Nephron progenitor cell (in vitro differentiated cells): ENCODE measurements around the gene MCM5.
A peak's percentile ranks its signal among the peaks of the same experiment; 100 is the strongest.

Experiments
- DNase-seq: peaks from one replicate; pipeline ENCODE4 v3.0.0; 2021
- H3K27ac Mint-ChIP-seq: 2 replicates; pipeline ENCODE4 v1.8.0; 2021; ENCODE audit warnings: mild to moderate bottlenecking, moderate library complexity, mixed read lengths
- H3K27me3 Mint-ChIP-seq: 2 replicates; pipeline ENCODE4 v1.8.0; 2021; ENCODE audit warnings: mild to moderate bottlenecking, low read depth, mixed read lengths; ENCODE audit not compliant: poor library complexity
- H3K36me3 Mint-ChIP-seq: 2 replicates; pipeline ENCODE4 v1.8.0; 2021; ENCODE audit warnings: low read depth, mixed read lengths
- H3K4me1 Mint-ChIP-seq: 2 replicates; pipeline ENCODE4 v1.8.0; 2021; ENCODE audit warnings: mixed read lengths
- H3K4me3 Mint-ChIP-seq: 2 replicates; pipeline ENCODE4 v1.8.0; 2021; ENCODE audit warnings: mild to moderate bottlenecking, moderate library complexity, mixed read lengths
- H3K9me3 Mint-ChIP-seq: 2 replicates; pipeline ENCODE4 v1.8.0; 2021; ENCODE audit warnings: mild to moderate bottlenecking, moderate library complexity, mixed read lengths
- TF ChIP-seq, protein P1 (sequence below): fragments of 200-600 bp; sonication (generic); IDR thresholded peaks from 2 replicates; pipeline ENCODE4 v1.5.0; 2021; ENCODE audit warnings: antibody characterized with exemption

The MCM5 gene

DNA sequence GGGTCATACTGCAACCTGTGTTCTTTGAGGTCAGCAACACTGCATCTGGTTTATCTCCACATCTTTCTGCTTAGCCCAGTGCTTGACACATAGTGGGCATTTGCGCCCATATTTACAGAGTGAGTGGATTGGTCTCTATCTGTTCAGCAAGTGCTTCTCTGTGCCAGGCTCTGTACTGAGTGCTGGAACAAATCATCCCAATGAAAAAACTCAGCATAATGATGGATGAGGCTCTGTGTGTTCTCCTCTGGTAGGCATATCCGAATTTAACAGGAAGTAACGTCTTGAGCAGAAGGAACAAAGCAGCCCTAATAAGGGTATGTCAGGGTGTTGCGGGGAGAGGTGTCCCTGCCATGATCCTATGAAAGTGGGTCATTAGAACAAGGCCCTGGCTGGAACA is 46.0 kb downstream of the MCM5 start:
- H3K9me3 Mint-ChIP-seq, result no peaks in the 10 kb centered on the region
- peaks cover 6% of the 10 kb centered on the region for H3K27me3 Mint-ChIP-seq
- H3K27ac Mint-ChIP-seq, result peak overlapping the region; percentile 73
- H3K4me1 Mint-ChIP-seq, result peaks cover 61% of the 10 kb centered on the region
- peaks cover 20% of the 10 kb centered on the region for H3K36me3 Mint-ChIP-seq
- no peak overlapping the region for H3K4me3 Mint-ChIP-seq
- TF ChIP-seq, protein P1, sequence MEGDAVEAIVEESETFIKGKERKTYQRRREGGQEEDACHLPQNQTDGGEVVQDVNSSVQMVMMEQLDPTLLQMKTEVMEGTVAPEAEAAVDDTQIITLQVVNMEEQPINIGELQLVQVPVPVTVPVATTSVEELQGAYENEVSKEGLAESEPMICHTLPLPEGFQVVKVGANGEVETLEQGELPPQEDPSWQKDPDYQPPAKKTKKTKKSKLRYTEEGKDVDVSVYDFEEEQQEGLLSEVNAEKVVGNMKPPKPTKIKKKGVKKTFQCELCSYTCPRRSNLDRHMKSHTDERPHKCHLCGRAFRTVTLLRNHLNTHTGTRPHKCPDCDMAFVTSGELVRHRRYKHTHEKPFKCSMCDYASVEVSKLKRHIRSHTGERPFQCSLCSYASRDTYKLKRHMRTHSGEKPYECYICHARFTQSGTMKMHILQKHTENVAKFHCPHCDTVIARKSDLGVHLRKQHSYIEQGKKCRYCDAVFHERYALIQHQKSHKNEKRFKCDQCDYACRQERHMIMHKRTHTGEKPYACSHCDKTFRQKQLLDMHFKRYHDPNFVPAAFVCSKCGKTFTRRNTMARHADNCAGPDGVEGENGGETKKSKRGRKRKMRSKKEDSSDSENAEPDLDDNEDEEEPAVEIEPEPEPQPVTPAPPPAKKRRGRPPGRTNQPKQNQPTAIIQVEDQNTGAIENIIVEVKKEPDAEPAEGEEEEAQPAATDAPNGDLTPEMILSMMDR, result no peak
- DNase-seq, result no peak

DNA sequence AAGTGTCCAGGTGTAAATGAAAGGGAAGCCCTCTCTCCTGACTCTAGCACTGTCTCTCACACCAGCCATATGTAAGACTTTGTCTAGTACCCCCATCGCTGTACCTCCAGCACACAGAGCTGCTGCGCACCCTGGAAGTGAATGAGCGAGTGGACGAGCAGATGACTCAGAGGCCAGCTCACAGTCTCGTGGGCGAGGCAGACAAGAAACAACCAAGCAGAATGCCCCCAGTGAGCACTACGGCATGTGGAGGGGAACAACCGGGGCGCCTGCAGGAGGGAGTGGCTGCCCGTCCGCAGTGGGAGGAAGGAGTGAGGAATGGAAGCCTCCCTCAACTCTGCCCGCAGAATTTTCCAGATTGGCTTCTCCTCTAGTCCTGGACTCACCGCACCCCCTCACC is 46.4 kb downstream of the MCM5 start:
- Mint-ChIP-seq H3K36me3 (peaks cover 22% of the 10 kb centered on the region), H3K27me3 (peaks cover 6% of the 10 kb centered on the region), H3K27ac (peak overlapping the region; percentile 73), H3K4me3 (no peak overlapping the region), H3K9me3 (no peaks in the 10 kb centered on the region), H3K4me1 (peaks cover 61% of the 10 kb centered on the region)
- TF ChIP-seq, protein P1, result no peak
- no peak for DNase-seq

DNA sequence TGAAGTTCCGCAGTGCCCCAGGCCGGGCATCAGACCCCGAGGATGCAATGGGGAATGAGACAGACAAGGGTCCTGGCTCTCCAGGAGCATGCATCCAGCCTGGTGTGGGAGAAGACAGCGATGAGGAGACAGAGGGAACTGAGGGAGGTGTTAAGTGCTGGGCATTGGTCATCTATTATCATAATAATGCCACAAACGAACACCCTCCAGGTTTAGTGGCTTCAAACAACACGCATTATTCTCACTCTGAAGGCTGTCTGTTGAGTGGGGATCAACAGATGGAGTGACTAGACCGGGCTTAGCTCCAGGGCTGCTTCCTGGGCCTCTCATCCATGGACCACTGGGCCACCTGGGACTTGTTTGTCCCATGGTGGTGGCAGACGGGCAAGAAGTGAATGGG is 48.6 kb downstream of the MCM5 start:
- H3K4me1 Mint-ChIP-seq, result peaks cover 64% of the 10 kb centered on the region
- no peak for DNase-seq
- H3K9me3 Mint-ChIP-seq, result no peaks in the 10 kb centered on the region
- TF ChIP-seq, protein P1, result no peak
- H3K36me3 Mint-ChIP-seq, result peaks cover 22% of the 10 kb centered on the region
- peaks cover 4% of the 10 kb centered on the region for H3K27me3 Mint-ChIP-seq
- H3K27ac Mint-ChIP-seq, result peak overlapping the region; percentile 83
- H3K4me3 Mint-ChIP-seq, result no peak overlapping the region

DNA sequence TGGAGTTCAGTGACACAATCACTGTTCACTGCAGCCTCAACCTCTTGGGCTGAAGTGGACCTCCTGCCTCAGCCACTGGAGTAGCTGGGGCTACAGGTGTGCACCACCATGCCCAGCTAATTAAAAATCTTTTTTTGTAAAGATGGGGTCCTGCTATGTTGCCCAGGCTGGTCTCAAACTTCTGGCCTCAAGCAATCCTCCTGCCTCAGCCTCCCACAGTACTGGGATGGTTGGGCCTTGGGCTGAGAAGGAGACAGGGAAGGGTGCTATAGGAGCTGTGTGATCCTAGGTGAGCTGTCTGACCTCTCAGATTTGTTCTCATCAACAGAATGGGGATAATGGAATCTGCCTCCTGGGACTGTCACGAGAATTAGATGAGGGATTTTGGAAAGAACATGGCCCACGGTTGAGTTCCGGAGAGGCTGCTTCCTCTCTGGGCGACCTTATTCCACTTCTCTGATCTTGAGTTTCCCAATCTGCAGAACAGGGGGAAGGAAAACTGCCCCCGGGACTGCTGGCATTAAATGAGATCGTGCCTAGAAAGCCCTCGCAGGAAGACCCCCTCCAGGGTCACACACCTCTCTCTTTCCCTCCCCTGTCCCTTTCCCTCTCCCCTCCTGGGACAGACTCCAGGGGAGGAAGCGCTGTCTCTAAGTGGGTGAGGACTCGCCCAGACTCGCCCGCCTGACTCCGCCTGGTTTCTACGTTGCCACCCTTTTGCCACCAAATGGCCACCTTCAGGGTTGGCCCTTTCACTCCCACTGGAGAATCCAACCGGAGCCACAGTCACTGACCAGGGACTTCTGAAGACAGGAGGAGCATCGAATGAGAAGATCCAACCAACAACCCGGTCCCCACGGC is 50.1 kb downstream of the MCM5 start:
- Mint-ChIP-seq H3K36me3 (peaks cover 22% of the 10 kb centered on the region), H3K4me3 (no peak overlapping the region), H3K9me3 (no peaks in the 10 kb centered on the region), H3K4me1 (peaks cover 65% of the 10 kb centered on the region), H3K27me3 (peaks cover 8% of the 10 kb centered on the region), H3K27ac (peak overlapping the region; percentile 57)
- DNase-seq, result no peak
- TF ChIP-seq, protein P1, result no peak

DNA sequence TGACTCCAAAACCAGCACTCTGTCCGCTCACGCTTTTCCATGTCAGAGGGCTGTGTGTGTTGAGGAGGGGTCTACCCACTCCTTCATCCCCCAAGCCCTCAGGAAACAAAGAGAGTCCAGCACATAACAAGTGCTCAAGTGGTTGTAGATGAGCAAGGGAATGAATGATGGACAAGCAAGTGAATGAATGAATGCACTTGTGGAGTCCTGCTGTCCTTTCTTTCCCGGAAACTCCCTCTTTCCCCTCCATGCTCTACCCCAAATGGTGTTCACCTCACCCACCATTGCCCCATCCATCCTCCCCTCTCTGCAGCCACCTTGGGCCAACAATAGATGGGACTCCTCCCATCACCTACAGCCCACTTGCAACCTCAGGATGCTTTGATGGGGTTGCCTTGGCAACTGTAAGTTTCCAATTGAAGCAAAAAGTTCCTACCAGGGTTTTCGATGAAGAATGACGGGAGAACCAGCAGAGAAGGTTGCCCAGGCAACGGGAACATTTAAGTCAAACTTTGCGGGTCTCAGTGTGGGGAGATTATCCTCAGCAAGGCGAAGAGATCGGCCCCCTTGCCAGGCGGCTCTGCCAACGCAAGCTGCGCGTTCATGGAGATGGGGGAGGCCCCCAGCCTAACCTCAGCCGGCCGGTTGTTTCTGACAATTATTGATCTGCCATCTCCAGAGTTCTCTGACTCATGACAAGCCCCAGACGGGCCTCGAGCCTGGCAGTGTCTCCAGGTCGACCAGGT is 51.1 kb downstream of the MCM5 start:
- Mint-ChIP-seq H3K36me3 (peaks cover 22% of the 10 kb centered on the region), H3K4me1 (peaks cover 61% of the 10 kb centered on the region), H3K27ac (peak overlapping the region; percentile 57), H3K27me3 (peaks cover 8% of the 10 kb centered on the region), H3K9me3 (no peaks in the 10 kb centered on the region), H3K4me3 (no peak overlapping the region)
- TF ChIP-seq, protein P1, result no peak
- DNase-seq, result no peak
